SK-N-SH treated with all-trans-retinoic acid at 6 μM for 48 hours (cell line): ENCODE data around the gene NR2C2AP.

ENCODE experiments used
- ATAC-seq: fragments of 200-7000 bp; cut with Tn5 transposase; 3 replicates; pipeline ENCODE4 v1.9.1; 2020; ENCODE audit warnings: mild to moderate bottlenecking, moderate library complexity
- BACH2 ChIP-seq: fragments of 250-450 bp; sonication (Bioruptor Pico); IDR thresholded peaks from 2 replicates; pipeline ENCODE4 v1.9.0; 2021; ENCODE audit warnings: mild to moderate bottlenecking, borderline replicate concordance
- CSDC2 ChIP-seq: fragments of 250-450 bp; sonication (Bioruptor Pico); IDR thresholded peaks from 2 replicates; pipeline ENCODE4 v1.5.0; 2020; ENCODE audit warnings: mild to moderate bottlenecking, moderate library complexity
- ESRRG ChIP-seq: fragments of 250-450 bp; sonication (Bioruptor Pico); IDR thresholded peaks from 2 replicates; pipeline ENCODE4 v1.6.1; 2021; ENCODE audit warnings: mild to moderate bottlenecking
- GLIS3 ChIP-seq: fragments of 250-450 bp; sonication (Bioruptor Pico); IDR thresholded peaks from 2 replicates; pipeline ENCODE4 v1.5.0; 2020; ENCODE audit warnings: mild to moderate bottlenecking, moderate library complexity
- ISL1 ChIP-seq: fragments of 250-450 bp; sonication (Bioruptor Pico); IDR thresholded peaks from 2 replicates; pipeline ENCODE4 v2.1.2; 2022; ENCODE audit warnings: mild to moderate bottlenecking, moderate library complexity
- OSR1 ChIP-seq: fragments of 250-450 bp; sonication (Bioruptor Pico); IDR thresholded peaks from 2 replicates; pipeline ENCODE4 v1.8.0; 2022; ENCODE audit warnings: moderate library complexity, mild to moderate bottlenecking, inconsistent platforms
- PATZ1 ChIP-seq: fragments of 250-450 bp; sonication (Bioruptor Pico); IDR thresholded peaks from 2 replicates; pipeline ENCODE4 v1.8.0; 2020; ENCODE audit warnings: mild to moderate bottlenecking, moderate library complexity, borderline replicate concordance
- PPARA ChIP-seq: fragments of 250-450 bp; sonication (Bioruptor Pico); IDR thresholded peaks from 2 replicates; pipeline ENCODE4 v1.5.0; 2020; ENCODE audit warnings: mild to moderate bottlenecking, borderline replicate concordance
- RARB ChIP-seq: fragments of 250-450 bp; sonication (Bioruptor Pico); IDR thresholded peaks from 2 replicates; pipeline ENCODE4 v1.8.0; 2021; ENCODE audit warnings: mild to moderate bottlenecking, moderate library complexity
- SNAI2 ChIP-seq: fragments of 250-450 bp; sonication (Bioruptor Pico); IDR thresholded peaks from 2 replicates; pipeline ENCODE4 v1.5.0; 2020; ENCODE audit warnings: mild to moderate bottlenecking, moderate library complexity
- TCF4 ChIP-seq: fragments of 250-450 bp; sonication (Bioruptor Pico); IDR thresholded peaks from 2 replicates; pipeline ENCODE4 v1.8.0; 2021; ENCODE audit warnings: mild to moderate bottlenecking, moderate library complexity, borderline replicate concordance
- TOX ChIP-seq: fragments of 250-450 bp; sonication (Bioruptor Pico); IDR thresholded peaks from 2 replicates; pipeline ENCODE4 v1.8.0; 2021; ENCODE audit warnings: mild to moderate bottlenecking, moderate library complexity, borderline replicate concordance
- ZC3H10 ChIP-seq: fragments of 250-450 bp; sonication (Bioruptor Pico); IDR thresholded peaks from 2 replicates; pipeline ENCODE4 v1.5.1; 2021; ENCODE audit warnings: mild to moderate bottlenecking, moderate library complexity
- ZFP3 ChIP-seq: fragments of 250-450 bp; sonication (Bioruptor Pico); IDR thresholded peaks from 2 replicates; pipeline ENCODE4 v1.5.0; 2020; ENCODE audit warnings: mild to moderate bottlenecking, moderate library complexity
- ZFP30 ChIP-seq: fragments of 450-650 bp; formaldehyde crosslinking; IDR thresholded peaks from 2 replicates; pipeline ENCODE4 v1.5.0; 2022; ENCODE audit warnings: mild to moderate bottlenecking, moderate library complexity
- ZNF565 ChIP-seq: fragments of 450-650 bp; formaldehyde crosslinking; conservative IDR thresholded peaks from 2 replicates; pipeline ENCODE4 v1.5.0; 2020; ENCODE audit warnings: low read depth, mild to moderate bottlenecking, moderate library complexity
- ZNF70 ChIP-seq: fragments of 450-650 bp; formaldehyde crosslinking; IDR thresholded peaks from 2 replicates; pipeline ENCODE4 v1.5.0; 2020; ENCODE audit warnings: mild to moderate bottlenecking, moderate library complexity
- ZNF8 ChIP-seq: fragments of 450-650 bp; formaldehyde crosslinking; IDR thresholded peaks from 2 replicates; pipeline ENCODE4 v1.5.0; 2020; ENCODE audit warnings: mild to moderate bottlenecking, moderate library complexity
- TF ChIP-seq, protein P1 (sequence below): fragments of 250-450 bp; sonication (Bioruptor Pico); IDR thresholded peaks from 2 replicates; pipeline ENCODE4 v1.5.0; 2020; ENCODE audit warnings: mild to moderate bottlenecking, moderate library complexity
- TF ChIP-seq, protein P2 (sequence below): fragments of 250-450 bp; sonication (Bioruptor Pico); IDR thresholded peaks from 2 replicates; pipeline ENCODE4 v1.5.1; 2021; ENCODE audit warnings: mild to moderate bottlenecking, moderate library complexity
- TF ChIP-seq, protein P3 (sequence below): fragments of 250-450 bp; sonication (Bioruptor Pico); IDR thresholded peaks from 2 replicates; pipeline ENCODE4 v1.5.1; 2020; ENCODE audit warnings: low read depth, mild to moderate bottlenecking, moderate library complexity

Gene NR2C2AP

GRCh38 chr19:19207637-19208572 is 4.7 kb upstream of the NR2C2AP start:
- TF ChIP-seq ZFP30 (CRISPR knock-in tag) (no peak), RARB (no peak), CSDC2 (CRISPR knock-in tag) (no peak), ZFP3 (CRISPR knock-in tag) (no peak), TOX (CRISPR knock-in tag) (no peak), BACH2 (CRISPR knock-in tag) (no peak), ESRRG (no peak), ZNF8 (CRISPR knock-in tag) (no peak), OSR1 (CRISPR knock-in tag) (no peak), ZC3H10 (no peak)
- TF ChIP-seq, protein P1, sequence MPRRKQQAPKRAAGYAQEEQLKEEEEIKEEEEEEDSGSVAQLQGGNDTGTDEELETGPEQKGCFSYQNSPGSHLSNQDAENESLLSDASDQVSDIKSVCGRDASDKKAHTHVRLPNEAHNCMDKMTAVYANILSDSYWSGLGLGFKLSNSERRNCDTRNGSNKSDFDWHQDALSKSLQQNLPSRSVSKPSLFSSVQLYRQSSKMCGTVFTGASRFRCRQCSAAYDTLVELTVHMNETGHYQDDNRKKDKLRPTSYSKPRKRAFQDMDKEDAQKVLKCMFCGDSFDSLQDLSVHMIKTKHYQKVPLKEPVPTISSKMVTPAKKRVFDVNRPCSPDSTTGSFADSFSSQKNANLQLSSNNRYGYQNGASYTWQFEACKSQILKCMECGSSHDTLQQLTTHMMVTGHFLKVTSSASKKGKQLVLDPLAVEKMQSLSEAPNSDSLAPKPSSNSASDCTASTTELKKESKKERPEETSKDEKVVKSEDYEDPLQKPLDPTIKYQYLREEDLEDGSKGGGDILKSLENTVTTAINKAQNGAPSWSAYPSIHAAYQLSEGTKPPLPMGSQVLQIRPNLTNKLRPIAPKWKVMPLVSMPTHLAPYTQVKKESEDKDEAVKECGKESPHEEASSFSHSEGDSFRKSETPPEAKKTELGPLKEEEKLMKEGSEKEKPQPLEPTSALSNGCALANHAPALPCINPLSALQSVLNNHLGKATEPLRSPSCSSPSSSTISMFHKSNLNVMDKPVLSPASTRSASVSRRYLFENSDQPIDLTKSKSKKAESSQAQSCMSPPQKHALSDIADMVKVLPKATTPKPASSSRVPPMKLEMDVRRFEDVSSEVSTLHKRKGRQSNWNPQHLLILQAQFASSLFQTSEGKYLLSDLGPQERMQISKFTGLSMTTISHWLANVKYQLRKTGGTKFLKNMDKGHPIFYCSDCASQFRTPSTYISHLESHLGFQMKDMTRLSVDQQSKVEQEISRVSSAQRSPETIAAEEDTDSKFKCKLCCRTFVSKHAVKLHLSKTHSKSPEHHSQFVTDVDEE (CRISPR knock-in tag): no peak
- TF ChIP-seq, protein P2, sequence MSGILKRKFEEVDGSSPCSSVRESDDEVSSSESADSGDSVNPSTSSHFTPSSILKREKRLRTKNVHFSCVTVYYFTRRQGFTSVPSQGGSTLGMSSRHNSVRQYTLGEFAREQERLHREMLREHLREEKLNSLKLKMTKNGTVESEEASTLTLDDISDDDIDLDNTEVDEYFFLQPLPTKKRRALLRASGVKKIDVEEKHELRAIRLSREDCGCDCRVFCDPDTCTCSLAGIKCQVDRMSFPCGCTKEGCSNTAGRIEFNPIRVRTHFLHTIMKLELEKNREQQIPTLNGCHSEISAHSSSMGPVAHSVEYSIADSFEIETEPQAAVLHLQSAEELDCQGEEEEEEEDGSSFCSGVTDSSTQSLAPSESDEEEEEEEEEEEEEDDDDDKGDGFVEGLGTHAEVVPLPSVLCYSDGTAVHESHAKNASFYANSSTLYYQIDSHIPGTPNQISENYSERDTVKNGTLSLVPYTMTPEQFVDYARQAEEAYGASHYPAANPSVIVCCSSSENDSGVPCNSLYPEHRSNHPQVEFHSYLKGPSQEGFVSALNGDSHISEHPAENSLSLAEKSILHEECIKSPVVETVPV (CRISPR knock-in tag): no peak
- ATAC-seq: no peak

GRCh38 chr19:19206938-19207337 is 3.7 kb upstream of the NR2C2AP start:
- no peak for ATAC-seq
- no peak for TF ChIP-seq TCF4 (CRISPR knock-in tag)
- no peak for TF ChIP-seq ZFP3 (CRISPR knock-in tag)
- no peak for TF ChIP-seq ZC3H10
- TF ChIP-seq ESRRG: no peak
- no peak for TF ChIP-seq SNAI2 (CRISPR knock-in tag)
- TF ChIP-seq BACH2 (CRISPR knock-in tag): no peak
- TF ChIP-seq, protein P3, sequence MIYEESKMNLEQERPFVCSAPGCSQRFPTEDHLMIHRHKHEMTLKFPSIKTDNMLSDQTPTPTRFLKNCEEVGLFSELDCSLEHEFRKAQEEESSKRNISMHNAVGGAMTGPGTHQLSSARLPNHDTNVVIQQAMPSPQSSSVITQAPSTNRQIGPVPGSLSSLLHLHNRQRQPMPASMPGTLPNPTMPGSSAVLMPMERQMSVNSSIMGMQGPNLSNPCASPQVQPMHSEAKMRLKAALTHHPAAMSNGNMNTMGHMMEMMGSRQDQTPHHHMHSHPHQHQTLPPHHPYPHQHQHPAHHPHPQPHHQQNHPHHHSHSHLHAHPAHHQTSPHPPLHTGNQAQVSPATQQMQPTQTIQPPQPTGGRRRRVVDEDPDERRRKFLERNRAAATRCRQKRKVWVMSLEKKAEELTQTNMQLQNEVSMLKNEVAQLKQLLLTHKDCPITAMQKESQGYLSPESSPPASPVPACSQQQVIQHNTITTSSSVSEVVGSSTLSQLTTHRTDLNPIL (CRISPR knock-in tag): no peak
- TF ChIP-seq ISL1 (CRISPR knock-in tag): no peak
- no peak for TF ChIP-seq RARB
- TF ChIP-seq, protein P1 (CRISPR knock-in tag): no peak
- TF ChIP-seq ZNF565: no peak
- no peak for TF ChIP-seq GLIS3 (CRISPR knock-in tag)
- TF ChIP-seq ZFP30 (CRISPR knock-in tag): no peak
- TF ChIP-seq PPARA (CRISPR knock-in tag): no peak
- TF ChIP-seq, all 23 proteins: peak for 0

- ATAC-seq: no peak
- TF ChIP-seq ISL1 (CRISPR knock-in tag) (no peak), PATZ1 (no peak), RARB (no peak), OSR1 (CRISPR knock-in tag) (no peak), TOX (CRISPR knock-in tag) (no peak), ZNF70 (CRISPR knock-in tag) (no peak), ZFP30 (CRISPR knock-in tag) (no peak)
- TF ChIP-seq, protein P1 (CRISPR knock-in tag): no peak
These were observed 2.5 kb upstream of the NR2C2AP start for GRCh38 chr19:19205416-19206410.
